Erythroblast (primary cell): ENCODE measurements around the gene TOM1L2.

Experiments used
- GATA1 ChIP-seq: IDR thresholded peaks from 2 replicates; pipeline ENCODE4 v1.6.1; 2011; ENCODE audit warnings: low read depth, mild to moderate bottlenecking, control low read depth, low read length, moderate library complexity
- POLR2A ChIP-seq: IDR thresholded peaks from 2 replicates; pipeline ENCODE4 v1.6.1; 2011; ENCODE audit warnings: mild to moderate bottlenecking, low read length

- TF ChIP-seq POLR2A (no peak), GATA1 (no peak)
Observed at GRCh38 chr17:17928398-17929287, 43.6 kb downstream of the TOM1L2 start.
